HG03342 (cell line): ENCODE data around the gene NGF.

ENCODE experiments used
- ATAC-seq: cut with Tn5 transposase; IDR thresholded peaks from one replicate; pipeline ENCODE4 v1.9.1; 2021; ENCODE audit warnings: mild to moderate bottlenecking, moderate library complexity; ENCODE audit not compliant: unreplicated experiment

Gene NGF

GRCh38 chr1:115283681-115284146 is 54.3 kb downstream of the NGF start:
- ATAC-seq: no peak

GRCh38 chr1:115283249-115283648 is 54.8 kb downstream of the NGF start:
- no peak for ATAC-seq

- ATAC-seq: no peak
Observed at GRCh38 chr1:115282807-115283208, 55.2 kb downstream of the NGF start.

GRCh38 chr1:115281143-115281542 is 56.9 kb downstream of the NGF start:
- ATAC-seq: no peak

- no peak for ATAC-seq
Observed at GRCh38 chr1:115280064-115280463, 58.0 kb downstream of the NGF start.

GRCh38 chr1:115278211-115278610 is 59.8 kb downstream of the NGF start:
- ATAC-seq: no peak

- no peak for ATAC-seq
Observed at GRCh38 chr1:115277276-115277675, 60.8 kb downstream of the NGF start.

DNA sequence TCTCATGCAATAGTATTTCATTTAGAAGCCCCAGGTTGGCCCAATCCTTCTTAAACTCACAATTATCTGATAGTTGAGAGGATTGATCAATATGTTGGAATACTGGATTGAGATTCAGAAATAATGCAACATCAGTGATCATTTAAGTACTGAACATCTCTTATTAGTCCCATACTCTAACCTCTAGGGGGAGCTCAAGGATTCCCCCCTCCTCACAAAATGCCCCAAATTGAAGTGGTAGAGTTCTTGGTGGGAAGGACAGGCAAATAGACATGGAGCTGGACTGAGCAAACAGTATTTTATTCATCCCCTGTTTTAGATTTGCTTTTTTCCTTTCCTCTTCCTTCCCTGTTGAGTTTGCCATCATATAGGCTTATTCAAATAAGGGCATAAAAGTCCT is 62.8 kb downstream of the NGF start:
- no peak for ATAC-seq

- no peak for ATAC-seq
Observed at GRCh38 chr1:115274467-115274866, 63.6 kb downstream of the NGF start.

DNA sequence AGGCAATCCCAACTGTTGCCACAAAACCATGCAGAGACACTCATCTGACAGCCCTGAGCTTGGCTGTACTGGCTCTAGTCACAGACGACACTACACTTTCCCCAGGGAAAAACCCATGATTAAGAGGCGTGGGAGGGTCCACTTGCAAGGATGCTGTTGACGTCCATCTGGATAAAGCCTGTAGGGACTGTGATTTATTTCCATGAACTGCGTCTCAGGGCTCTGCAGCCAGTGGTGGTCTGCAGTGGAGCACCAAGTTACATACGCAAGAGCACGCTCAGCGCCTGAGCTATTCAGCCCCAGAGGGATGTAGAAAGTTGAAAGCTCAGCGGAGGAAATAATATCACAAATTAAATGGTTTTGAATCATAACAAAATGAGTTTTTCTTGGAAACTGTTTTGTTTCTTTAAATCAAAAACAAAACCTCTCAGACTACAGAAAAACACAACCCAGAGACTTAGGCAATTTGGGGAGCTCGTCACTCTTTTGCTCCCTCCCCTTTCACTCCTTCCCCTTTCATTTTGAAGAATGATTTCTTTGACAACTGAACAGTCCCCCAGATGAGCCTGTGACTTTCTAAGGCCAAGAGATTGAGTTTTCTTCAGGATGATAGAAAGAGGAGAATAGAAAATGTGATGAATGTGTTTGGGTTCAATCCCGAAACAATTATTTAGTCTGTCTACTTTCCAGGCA is 71.2 kb downstream of the NGF start:
- no peak for ATAC-seq

DNA sequence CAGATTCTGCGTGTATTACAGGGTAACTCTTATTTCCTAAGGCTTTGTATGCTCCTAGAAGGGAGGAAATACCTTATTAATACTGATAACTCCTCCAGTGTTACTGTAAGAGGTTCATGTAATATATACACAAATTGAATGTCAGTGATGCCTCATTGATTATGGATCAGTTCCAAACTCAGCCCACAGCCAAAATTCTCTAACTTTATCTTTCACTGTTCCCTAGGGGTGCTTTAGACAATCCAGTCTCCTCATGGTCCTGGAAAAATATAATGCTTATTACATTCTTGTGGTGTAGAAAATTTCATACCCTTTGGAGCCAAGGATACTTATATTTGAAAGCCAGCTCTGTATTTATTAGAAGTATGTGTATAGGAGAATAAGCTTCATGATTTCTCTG is 73.0 kb downstream of the NGF start:
- ATAC-seq: no peak

DNA sequence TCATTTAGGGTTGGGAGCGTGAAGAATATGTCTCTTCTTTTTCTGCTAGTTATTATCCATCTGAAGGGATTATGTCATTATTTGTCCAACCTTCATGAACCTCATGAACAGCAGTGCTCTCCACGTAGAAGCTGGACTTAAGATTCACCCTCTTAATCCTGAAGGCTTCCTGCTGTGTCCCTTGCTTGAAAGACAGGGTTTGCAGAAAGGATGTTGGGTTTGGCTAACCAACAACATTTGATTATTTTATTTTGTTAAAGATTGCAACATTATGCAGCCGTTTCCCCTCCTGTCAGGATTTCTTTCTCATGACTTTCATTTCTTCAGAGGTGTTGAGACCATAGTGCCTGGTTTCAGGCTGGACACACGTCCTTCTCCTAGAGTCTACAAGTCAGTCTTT is 75.2 kb downstream of the NGF start:
- ATAC-seq: no peak

DNA sequence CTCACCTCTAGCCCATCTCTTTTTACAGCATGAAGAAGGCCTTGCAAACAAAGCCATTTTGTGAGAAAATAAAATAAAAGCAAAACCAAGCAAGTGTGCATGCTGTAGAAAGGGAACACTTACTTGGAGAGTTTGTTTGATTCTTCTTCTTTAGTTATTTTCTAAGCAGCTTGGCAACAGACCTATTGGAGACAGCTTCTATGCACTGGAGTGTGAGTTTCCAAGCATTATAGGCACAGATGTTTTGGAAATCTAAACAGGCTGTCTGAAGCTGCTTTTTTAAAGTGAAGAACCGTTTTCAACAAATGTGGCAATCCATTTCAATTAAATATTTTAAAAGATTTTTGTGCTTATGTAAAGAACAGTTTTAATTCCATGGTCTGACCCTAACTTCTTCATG is 76.6 kb downstream of the NGF start:
- no peak for ATAC-seq

GRCh38 chr1:115258302-115258866 is 79.7 kb downstream of the NGF start:
- no peak for ATAC-seq

DNA sequence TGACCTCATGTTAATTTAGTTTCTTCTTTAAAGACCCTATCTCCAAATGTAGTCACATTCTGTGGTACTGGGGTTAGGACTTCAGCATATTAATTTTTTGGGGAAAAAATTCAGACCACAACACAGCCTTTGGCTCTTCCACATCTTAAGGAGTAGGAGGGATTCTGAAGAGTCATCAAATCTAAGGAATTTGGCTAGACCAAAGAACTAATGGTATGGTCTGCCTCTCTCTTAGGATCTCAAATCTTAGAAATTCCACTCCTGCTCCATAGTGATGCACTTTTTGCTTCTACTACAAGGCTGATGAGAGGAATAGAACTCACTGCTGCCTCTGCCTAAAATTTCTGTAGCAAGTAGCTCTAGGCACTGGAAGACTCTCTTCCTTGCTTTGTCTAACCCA is 80.5 kb downstream of the NGF start:
- no peak for ATAC-seq

DNA sequence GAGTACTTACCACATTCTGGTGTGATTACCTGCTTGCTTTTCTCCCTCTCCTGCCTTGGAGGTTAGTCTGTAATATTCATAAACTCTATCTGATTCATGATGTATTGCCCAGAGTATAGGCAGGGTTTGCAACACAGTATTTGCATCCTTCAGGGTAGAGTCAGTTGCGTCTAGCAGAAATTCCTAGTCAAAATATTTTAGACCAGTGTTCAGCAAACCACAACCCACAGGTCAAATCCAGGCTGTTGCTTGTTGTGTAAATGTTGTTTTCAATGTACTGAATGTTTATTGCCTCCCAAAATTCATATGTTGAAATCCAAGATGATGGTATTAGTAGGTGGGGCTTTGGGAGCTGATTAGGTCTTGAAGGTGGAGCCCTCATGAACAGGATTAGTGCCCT is 82.9 kb downstream of the NGF start:
- ATAC-seq: no peak

- no peak for ATAC-seq
Observed at GRCh38 chr1:115252585-115252984, 85.5 kb downstream of the NGF start.

- no peak for ATAC-seq
Observed at GRCh38 chr1:115251856-115252255, 86.2 kb downstream of the NGF start.

GRCh38 chr1:115251340-115251748 is 86.7 kb downstream of the NGF start:
- ATAC-seq: no peak

GRCh38 chr1:115246526-115246925 is 91.5 kb downstream of the NGF start:
- ATAC-seq: no peak

- ATAC-seq: no peak
Observed at GRCh38 chr1:115245227-115245626, 92.8 kb downstream of the NGF start.

GRCh38 chr1:115242543-115242942 is 95.5 kb downstream of the NGF start:
- ATAC-seq: no peak

GRCh38 chr1:115241309-115241708 is 96.7 kb downstream of the NGF start:
- no peak for ATAC-seq
